Parathyroid adenoma (tissue), 2 donors: ENCODE measurements around the gene F3.
"Not testable (repeated sequence)": the region's sequence is repeated elsewhere in the genome, so short reads cannot be mapped to it uniquely, and the experiment has no call there.

ENCODE experiments used
- H2AFZ ChIP-seq: fragments of 300-600 bp; sonication (generic); one replicate; pipeline ENCODE4 v1.7.0; 2017; ENCODE audit warnings: antibody characterized with exemption, mild to moderate bottlenecking
- H3K27ac ChIP-seq: fragments of 300-600 bp; sonication (generic); one replicate; pipeline ENCODE4 v1.7.0; 2017
- H3K27me3 ChIP-seq: fragments of 300-600 bp; sonication (generic); one replicate; pipeline ENCODE4 v1.7.0; 2017; ENCODE audit warnings: low read length; ENCODE audit not compliant: control insufficient read depth, insufficient read depth
- H3K36me3 ChIP-seq: fragments of 300-600 bp; sonication (generic); one replicate; pipeline ENCODE4 v1.7.0; 2017; ENCODE audit warnings: low read length; ENCODE audit not compliant: control insufficient read depth, insufficient read depth
- H3K4me1 ChIP-seq: fragments of 300-600 bp; sonication (generic); one replicate; pipeline ENCODE4 v1.7.0; 2017; ENCODE audit warnings: control low read depth
- H3K4me2 ChIP-seq: fragments of 300-600 bp; sonication (generic); one replicate; pipeline ENCODE4 v1.7.0; 2017; ENCODE audit warnings: low read length
- H3K4me3 ChIP-seq: fragments of 300-600 bp; sonication (generic); one replicate; pipeline ENCODE4 v1.7.0; 2017; ENCODE audit warnings: low read depth, low read length
- H3K79me2 ChIP-seq: fragments of 300-600 bp; sonication (generic); one replicate; pipeline ENCODE4 v1.7.0; 2017; ENCODE audit warnings: control low read depth
- H3K9ac ChIP-seq: fragments of 300-600 bp; sonication (generic); one replicate; pipeline ENCODE4 v1.7.0; 2017; ENCODE audit warnings: mild to moderate bottlenecking
- H3K9me3 ChIP-seq: fragments of 300-600 bp; sonication (generic); one replicate; pipeline ENCODE4 v1.7.0; 2017; ENCODE audit warnings: low read length; ENCODE audit not compliant: control insufficient read depth
- CTCF ChIP-seq: fragments of 300-600 bp; sonication (generic); IDR thresholded peaks from one replicate; pipeline ENCODE4 v1.7.0; 2017; ENCODE audit warnings: antibody characterized with exemption, mild to moderate bottlenecking
- donor health status: primary hyperparathyroidism.

F3 gene

GRCh38 chr1:94566436-94566835 is 24.9 kb upstream of the F3 start:
- H3K79me2 ChIP-seq, H3K27me3 ChIP-seq, H3K9me3 ChIP-seq, H3K4me1 ChIP-seq, H2AFZ ChIP-seq, H3K4me3 ChIP-seq, H3K27ac ChIP-seq, H3K4me2 ChIP-seq, H3K9ac ChIP-seq, H3K36me3 ChIP-seq: not testable (repeated sequence)

- Histone ChIP-seq H3K4me2 (no peak overlapping the region), H3K36me3 (no peaks in the 10 kb centered on the region), H3K27me3 (no peaks in the 10 kb centered on the region), H3K79me2 (no peaks in the 10 kb centered on the region), H3K9ac (no peak overlapping the region), H3K4me3 (no peak overlapping the region), H3K27ac (no peak overlapping the region), H2AFZ (no peak overlapping the region), H3K9me3 (no peaks in the 10 kb centered on the region), H3K4me1 (peaks cover 5% of the 10 kb centered on the region)
- no peak for TF ChIP-seq CTCF
Measured at GRCh38 chr1:94565901-94566300, 24.3 kb upstream of the F3 start.

- no peak overlapping the region for H3K27ac ChIP-seq
- no peaks in the 10 kb centered on the region for H3K36me3 ChIP-seq
- H3K4me2 ChIP-seq = no peak overlapping the region
- peak overlapping the region; percentile 72 for H2AFZ ChIP-seq
- H3K4me1 ChIP-seq = peaks cover 5% of the 10 kb centered on the region
- TF ChIP-seq CTCF = no peak
- H3K79me2 ChIP-seq = no peaks in the 10 kb centered on the region
- no peak overlapping the region for H3K9ac ChIP-seq
- no peaks in the 10 kb centered on the region for H3K27me3 ChIP-seq
- no peaks in the 10 kb centered on the region for H3K9me3 ChIP-seq
- no peak overlapping the region for H3K4me3 ChIP-seq
Measured at GRCh38 chr1:94562519-94563260, 21.1 kb upstream of the F3 start.

GRCh38 chr1:94560333-94560732 is 18.8 kb upstream of the F3 start:
- no peaks in the 10 kb centered on the region for H3K36me3 ChIP-seq
- no peak overlapping the region for H3K27ac ChIP-seq
- peaks cover 12% of the 10 kb centered on the region for H3K4me1 ChIP-seq
- no peaks in the 10 kb centered on the region for H3K9me3 ChIP-seq
- H3K27me3 ChIP-seq = no peaks in the 10 kb centered on the region
- H3K79me2 ChIP-seq = no peaks in the 10 kb centered on the region
- TF ChIP-seq CTCF = no peak
- H3K9ac ChIP-seq = no peak overlapping the region
- H3K4me3 ChIP-seq = no peak overlapping the region
- H3K4me2 ChIP-seq = no peak overlapping the region
- H2AFZ ChIP-seq = peak overlapping the region; percentile 39

GRCh38 chr1:94559921-94560320 is 18.4 kb upstream of the F3 start:
- H3K4me1 ChIP-seq = peaks cover 12% of the 10 kb centered on the region
- peak overlapping the region; percentile 39 for H2AFZ ChIP-seq
- no peak overlapping the region for H3K27ac ChIP-seq
- H3K27me3 ChIP-seq = no peaks in the 10 kb centered on the region
- H3K36me3 ChIP-seq = no peaks in the 10 kb centered on the region
- H3K79me2 ChIP-seq = no peaks in the 10 kb centered on the region
- no peak overlapping the region for H3K4me3 ChIP-seq
- no peak overlapping the region for H3K9ac ChIP-seq
- no peak overlapping the region for H3K4me2 ChIP-seq
- no peaks in the 10 kb centered on the region for H3K9me3 ChIP-seq
- no peak for TF ChIP-seq CTCF
